ENCODE results near the gene MYO18A.

Gene MYO18A

GRCh38 chr17:29124135-29124924, 55.9 kb downstream of the MYO18A start:
- DNase-seq (ENCODE audit: low read depth in 2 of 2) = peak in 1 of 2 experiments; percentile 13

- DNase-seq (ENCODE audit: low read depth in 2 of 2) = no peak
Measured at GRCh38 chr17:29123111-29123510, 57.1 kb downstream of the MYO18A start.

DNA sequence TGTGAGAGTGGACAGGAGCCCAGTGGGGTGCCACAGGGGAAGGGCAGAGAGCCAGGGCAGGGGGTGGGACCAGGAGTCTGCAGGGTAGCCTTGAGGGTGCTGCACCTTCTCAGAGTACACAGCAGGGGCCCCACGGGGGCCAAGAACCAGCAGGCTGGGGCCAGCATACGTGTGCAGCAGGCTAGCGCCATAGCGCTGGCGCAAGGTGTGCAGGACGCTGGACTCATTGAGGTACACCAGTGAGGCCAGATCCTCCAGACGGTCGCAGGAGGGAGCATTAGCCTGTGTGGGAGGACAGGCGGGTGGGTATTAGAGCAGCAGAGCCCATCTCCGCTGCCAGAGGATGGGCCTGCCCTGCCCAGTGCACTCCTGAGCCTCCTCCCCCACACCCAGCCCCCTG, 58.8 kb downstream of the MYO18A start:
- DNase-seq (ENCODE audit: low read depth in 2 of 2) = no peak

- no peak for DNase-seq (ENCODE audit: low read depth in 2 of 2)
Measured at GRCh38 chr17:29120433-29120832, 59.8 kb downstream of the MYO18A start.

- no peak for DNase-seq (ENCODE audit: low read depth in 2 of 2)
Measured at GRCh38 chr17:29119265-29119664, 60.9 kb downstream of the MYO18A start.

- DNase-seq (ENCODE audit: low read depth in 2 of 2) = peak; percentile 57 to 75
Measured at GRCh38 chr17:29116804-29117753, 63.1 kb downstream of the MYO18A start.

- DNase-seq (ENCODE audit: low read depth in 2 of 2) = peak in 1 of 2 experiments; percentile 42
Measured at GRCh38 chr17:29115961-29116803, 64.0 kb downstream of the MYO18A start.

GRCh38 chr17:29115435-29115834, 64.8 kb downstream of the MYO18A start:
- no peak for DNase-seq (ENCODE audit: low read depth in 2 of 2)

- no peak for DNase-seq (ENCODE audit: low read depth in 2 of 2)
Measured at GRCh38 chr17:29114141-29114540, 66.1 kb downstream of the MYO18A start.

DNA sequence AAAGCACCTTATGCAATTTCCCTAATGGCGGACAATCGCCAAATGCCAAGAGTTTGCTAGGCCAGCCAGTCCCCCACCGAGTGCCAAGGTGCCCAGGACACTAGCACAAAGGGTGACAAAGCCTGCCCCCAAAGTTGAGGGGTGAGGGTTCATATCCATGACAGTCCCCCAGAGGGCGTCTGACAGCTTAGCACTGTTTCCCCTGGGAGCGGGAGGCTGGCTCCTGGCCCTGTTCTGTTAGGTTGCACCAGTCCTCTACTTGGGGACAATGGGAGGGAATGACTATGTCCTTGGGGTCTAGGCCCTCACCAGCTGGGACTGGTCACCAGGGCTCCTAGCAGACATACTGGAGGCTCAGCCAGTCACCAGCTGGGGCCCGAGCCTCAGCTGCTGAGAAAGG, 66.9 kb downstream of the MYO18A start:
- no peak for DNase-seq (ENCODE audit: low read depth in 2 of 2)

DNA sequence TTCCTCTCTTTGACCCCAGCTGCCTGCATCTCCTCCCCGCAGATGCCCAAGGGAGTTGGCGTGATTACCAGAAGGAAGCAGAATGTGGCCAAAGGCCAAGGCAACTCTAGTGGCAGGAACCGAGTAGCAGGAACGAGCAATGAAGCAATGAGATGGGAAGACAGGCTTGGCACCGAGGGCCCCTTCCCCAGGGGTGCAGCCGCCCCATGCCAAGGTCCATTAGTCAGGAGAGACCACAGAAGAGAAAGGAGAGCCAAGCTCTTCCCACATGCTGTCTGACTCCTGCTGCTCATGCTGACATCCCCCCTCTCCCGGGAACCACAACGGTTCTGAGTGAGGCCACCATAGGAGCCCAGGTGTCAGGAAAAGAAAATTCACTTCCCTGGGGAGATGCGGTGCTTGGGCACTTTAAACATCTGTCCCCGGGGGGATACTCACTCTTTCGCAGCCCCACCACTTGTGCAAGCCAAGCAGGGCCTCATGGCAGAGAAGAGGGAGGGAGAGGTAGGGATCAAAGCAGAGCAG, 67.4 kb downstream of the MYO18A start:
- no peak for DNase-seq (ENCODE audit: low read depth in 2 of 2)

DNA sequence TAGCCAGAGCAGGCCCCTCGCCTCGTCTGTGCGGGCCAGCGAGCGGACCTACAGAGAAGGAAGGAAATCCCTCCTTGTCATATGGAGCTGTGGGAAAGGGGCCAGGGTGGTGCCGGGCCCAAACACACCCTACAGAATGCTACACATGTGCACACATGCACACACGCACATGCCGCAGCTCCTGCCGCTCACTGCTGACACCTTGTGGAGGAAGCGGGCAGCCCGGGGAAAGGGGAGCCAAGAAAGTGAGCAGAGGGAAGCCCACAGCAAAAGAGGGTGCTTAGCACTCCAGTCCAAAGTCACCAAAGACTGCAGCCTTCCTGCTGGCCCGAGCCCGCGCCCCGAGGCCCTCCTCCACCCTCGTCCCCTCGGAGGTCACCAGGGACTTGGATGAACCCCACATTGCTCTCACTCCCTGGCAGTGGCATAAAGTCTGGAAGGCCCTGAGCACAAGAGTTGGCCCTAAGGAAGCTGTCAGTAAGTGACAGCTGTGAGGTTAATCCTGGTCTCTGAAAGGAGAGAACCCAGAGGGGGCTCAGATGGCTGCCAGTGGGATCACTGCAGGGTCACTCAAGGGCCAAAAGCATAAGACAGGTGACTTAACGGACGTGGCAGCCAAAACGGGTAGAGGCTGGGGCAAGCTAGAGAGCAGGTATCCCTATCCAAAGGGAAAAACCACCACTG, 68.2 kb downstream of the MYO18A start:
- peak; percentile 66 to 77 for DNase-seq (ENCODE audit: low read depth in 2 of 2)

GRCh38 chr17:29110372-29110757, 69.8 kb downstream of the MYO18A start:
- no peak for DNase-seq (ENCODE audit: low read depth in 2 of 2)

DNA sequence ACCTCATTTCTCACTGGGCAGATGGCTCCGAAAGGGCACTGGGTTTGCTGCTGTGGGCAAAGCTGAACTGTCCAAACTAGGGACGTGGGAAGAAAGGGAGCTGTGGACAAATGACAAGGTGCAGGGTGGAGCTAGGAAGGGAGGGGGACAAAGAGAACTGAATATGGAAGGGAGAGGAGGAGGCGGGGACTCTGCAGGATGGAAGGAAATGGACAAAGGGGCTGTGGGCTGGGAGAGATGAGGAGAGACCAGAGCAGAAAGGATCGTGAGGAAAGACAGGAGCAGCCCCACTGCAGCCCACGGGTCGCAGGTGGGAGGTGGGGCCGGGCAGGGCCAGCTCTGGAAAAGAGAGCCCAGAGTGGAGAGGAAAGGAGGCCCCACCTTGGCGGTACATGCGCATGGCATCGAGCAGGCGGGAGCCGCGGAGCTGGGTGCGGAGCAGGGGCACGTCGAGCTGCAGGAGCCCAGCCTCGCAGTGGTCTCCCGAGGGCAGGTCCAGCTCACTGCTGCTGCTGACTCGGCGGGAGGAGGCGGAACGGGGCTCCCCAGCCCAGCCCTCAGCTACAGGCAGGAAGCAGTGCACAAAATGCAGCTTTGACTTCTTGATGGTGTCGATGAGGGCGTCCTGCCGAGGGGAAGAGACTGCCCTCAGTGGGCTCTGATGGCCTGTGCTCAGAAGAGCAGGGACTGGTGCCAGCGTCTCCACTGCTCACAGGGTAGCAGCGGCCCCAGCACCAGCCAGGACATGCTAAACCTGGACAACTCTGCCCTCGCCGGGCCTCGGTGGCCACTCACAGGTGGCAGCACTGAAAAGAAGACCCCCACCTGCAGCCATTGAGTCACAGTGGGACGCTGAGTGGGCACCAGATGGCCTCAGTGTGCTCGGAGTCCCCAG, 70.5 kb downstream of the MYO18A start:
- DNase-seq (ENCODE audit: low read depth in 2 of 2) = no peak

GRCh38 chr17:29108823-29109476, 71.2 kb downstream of the MYO18A start:
- DNase-seq (ENCODE audit: low read depth in 2 of 2) = no peak

DNA sequence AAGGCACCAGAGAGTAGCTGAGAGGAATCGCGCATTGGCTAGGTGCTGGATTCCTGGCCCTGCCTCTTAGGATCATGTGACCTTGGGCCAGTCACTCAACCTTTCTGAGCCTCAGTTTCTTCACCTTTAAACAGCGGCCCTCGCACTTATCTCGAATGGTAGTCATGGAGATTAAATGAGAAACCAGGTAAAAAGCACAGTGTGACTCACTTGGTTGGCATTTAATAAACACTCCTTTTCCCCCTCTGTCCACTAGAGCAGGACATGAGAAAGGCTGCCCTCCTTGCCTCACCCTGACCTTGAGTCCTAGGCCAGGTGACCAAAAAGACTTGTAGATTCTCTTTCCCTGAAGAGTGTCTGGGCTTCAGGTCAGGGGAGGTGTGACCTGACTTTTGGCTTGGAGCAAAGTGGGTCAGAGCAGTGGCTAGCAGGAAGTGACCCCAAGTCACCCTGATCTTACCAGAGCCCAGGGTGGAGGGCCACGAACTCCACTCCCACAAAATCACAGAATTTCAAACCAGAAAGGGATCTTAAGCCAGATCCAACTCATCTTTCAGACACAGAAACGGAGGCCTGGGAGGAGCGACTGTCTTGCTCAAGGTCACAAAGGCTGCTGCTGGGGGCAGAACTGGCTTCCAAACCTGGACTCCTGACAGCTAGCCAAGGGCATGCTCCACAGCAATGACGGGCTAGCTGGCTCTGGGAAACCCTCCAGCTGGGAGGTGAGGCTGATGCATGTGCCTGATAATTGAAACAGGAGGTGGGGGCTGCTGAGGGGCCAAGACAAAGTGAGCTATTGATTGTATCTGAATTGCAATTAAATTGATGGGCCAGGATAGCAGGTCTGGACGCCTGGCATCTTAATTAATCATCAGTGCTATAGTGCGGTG, 72.0 kb downstream of the MYO18A start:
- no peak for DNase-seq (ENCODE audit: low read depth in 2 of 2)

- no peak for DNase-seq (ENCODE audit: low read depth in 2 of 2)
Measured at GRCh38 chr17:29107084-29107483, 73.1 kb downstream of the MYO18A start.

GRCh38 chr17:29103341-29103740, 76.9 kb downstream of the MYO18A start:
- no peak for DNase-seq (ENCODE audit: low read depth in 2 of 2)
